Measurements from ENCODE around the gene COL4A3.

DNA sequence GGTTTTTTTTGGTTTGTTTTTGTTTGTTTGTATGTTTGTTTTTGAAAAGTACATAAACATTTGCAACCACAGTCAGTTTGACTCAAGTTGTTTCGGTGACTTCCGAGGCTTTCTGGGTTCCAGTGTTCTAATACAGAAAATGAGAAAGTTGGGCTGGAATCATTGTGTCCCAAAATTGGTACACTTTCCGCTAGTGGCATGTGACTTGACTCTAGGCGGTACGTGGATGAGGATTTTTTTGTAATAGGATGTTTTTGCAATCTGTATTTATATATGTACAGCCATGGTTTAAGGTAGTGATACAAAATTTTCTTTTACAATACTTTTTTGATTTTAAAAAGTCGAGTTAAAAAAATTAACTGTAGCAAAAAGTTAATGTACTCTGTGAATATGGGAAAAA, 162.4 kb downstream of the COL4A3 start:
- TF ChIP-seq YY1 (IDR thresholded peaks at IDR 0.05; ENCODE audit: low read depth): no peak
- TF ChIP-seq, protein P1, sequence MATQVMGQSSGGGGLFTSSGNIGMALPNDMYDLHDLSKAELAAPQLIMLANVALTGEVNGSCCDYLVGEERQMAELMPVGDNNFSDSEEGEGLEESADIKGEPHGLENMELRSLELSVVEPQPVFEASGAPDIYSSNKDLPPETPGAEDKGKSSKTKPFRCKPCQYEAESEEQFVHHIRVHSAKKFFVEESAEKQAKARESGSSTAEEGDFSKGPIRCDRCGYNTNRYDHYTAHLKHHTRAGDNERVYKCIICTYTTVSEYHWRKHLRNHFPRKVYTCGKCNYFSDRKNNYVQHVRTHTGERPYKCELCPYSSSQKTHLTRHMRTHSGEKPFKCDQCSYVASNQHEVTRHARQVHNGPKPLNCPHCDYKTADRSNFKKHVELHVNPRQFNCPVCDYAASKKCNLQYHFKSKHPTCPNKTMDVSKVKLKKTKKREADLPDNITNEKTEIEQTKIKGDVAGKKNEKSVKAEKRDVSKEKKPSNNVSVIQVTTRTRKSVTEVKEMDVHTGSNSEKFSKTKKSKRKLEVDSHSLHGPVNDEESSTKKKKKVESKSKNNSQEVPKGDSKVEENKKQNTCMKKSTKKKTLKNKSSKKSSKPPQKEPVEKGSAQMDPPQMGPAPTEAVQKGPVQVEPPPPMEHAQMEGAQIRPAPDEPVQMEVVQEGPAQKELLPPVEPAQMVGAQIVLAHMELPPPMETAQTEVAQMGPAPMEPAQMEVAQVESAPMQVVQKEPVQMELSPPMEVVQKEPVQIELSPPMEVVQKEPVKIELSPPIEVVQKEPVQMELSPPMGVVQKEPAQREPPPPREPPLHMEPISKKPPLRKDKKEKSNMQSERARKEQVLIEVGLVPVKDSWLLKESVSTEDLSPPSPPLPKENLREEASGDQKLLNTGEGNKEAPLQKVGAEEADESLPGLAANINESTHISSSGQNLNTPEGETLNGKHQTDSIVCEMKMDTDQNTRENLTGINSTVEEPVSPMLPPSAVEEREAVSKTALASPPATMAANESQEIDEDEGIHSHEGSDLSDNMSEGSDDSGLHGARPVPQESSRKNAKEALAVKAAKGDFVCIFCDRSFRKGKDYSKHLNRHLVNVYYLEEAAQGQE (IDR thresholded peaks at IDR 0.05; ENCODE audit: low read depth): no peak
- no peak for TF ChIP-seq FOXM1 (IDR thresholded peaks at IDR 0.05; ENCODE audit: borderline replicate concordance, low read depth)
- no peak for TF ChIP-seq CEBPB (IDR thresholded peaks at IDR 0.05)
- no peak for TF ChIP-seq RAD21 (IDR thresholded peaks at IDR 0.05; ENCODE audit: low read depth)
